ENCODE data around the gene LANCL3. TPM values are rescaled to one million over a fixed set of nuclear protein-coding genes. Genes with fewer than 3 reads are reported as not detected.

Gene LANCL3
- total RNA-seq, 1 experiment from 2014 or later: 0.26 TPM

- H3K27me3 ChIP-seq (ENCODE audit: insufficient read depth, low read length): no peaks in the 10 kb centered on the region
- H3K27ac ChIP-seq (ENCODE audit: insufficient read length, low read depth, low read length): no peak overlapping the region
- H2BK12ac ChIP-seq (ENCODE audit: insufficient read length, low read depth, low read length): no peak overlapping the region
- TF ChIP-seq, protein P1, sequence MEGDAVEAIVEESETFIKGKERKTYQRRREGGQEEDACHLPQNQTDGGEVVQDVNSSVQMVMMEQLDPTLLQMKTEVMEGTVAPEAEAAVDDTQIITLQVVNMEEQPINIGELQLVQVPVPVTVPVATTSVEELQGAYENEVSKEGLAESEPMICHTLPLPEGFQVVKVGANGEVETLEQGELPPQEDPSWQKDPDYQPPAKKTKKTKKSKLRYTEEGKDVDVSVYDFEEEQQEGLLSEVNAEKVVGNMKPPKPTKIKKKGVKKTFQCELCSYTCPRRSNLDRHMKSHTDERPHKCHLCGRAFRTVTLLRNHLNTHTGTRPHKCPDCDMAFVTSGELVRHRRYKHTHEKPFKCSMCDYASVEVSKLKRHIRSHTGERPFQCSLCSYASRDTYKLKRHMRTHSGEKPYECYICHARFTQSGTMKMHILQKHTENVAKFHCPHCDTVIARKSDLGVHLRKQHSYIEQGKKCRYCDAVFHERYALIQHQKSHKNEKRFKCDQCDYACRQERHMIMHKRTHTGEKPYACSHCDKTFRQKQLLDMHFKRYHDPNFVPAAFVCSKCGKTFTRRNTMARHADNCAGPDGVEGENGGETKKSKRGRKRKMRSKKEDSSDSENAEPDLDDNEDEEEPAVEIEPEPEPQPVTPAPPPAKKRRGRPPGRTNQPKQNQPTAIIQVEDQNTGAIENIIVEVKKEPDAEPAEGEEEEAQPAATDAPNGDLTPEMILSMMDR (conservative IDR thresholded peaks at IDR 0.05): no peak
- H2BK15ac ChIP-seq (ENCODE audit: low read depth, low read length): no peak overlapping the region
- Mint-ChIP-seq H3K27me3 (ENCODE audit: low read depth) (no peaks in the 10 kb centered on the region), H3K9me3 (peaks cover 46 to 55% of the 10 kb centered on the region in 2 experiments), H3K4me3 (no peak overlapping the region), H3K36me3 (ENCODE audit: insufficient read depth in 1 of 3, low read depth in 3 of 3) (peaks cover 0 to 2% (median 0%) of the 10 kb centered on the region in 3 experiments; a peak in 2 of 7 replicates), H3K4me1 (peaks cover 7 to 10% of the 10 kb centered on the region in 2 experiments), H3K27ac (no peak overlapping the region)
- H4K91ac ChIP-seq (ENCODE audit: insufficient read length, low read depth, low read length): no peak overlapping the region
- no peaks in the 10 kb centered on the region for H3K23me2 ChIP-seq (ENCODE audit: insufficient read length, low read depth, low read length, poor library complexity, severe bottlenecking)
- no peak overlapping the region for H3K14ac ChIP-seq (ENCODE audit: insufficient read depth, low read length)
- H3K4me2 ChIP-seq (ENCODE audit: insufficient read depth, insufficient read length, low read length): no peak overlapping the region
- no peak overlapping the region for H3K18ac ChIP-seq (ENCODE audit: insufficient read length, low read depth, low read length)
- no peak overlapping the region for H3K4ac ChIP-seq (ENCODE audit: low read depth, low read length)
- no peak overlapping the region for H3K9ac ChIP-seq (ENCODE audit: extremely low read depth, insufficient read length, low read length)
- peaks cover 6% of the 10 kb centered on the region; the same call in 1 of the 2 replicates for H3K4me1 ChIP-seq (ENCODE audit: insufficient read depth, low read length)
- H3K23ac ChIP-seq (ENCODE audit: insufficient read length, low read depth, low read length): no peak overlapping the region
- no peak overlapping the region for H4K8ac ChIP-seq (replicated peaks; ENCODE audit: insufficient read length, low read depth, low read length)
- peak; percentile 34 for DNase-seq
- H3K79me2 ChIP-seq (ENCODE audit: insufficient read depth, low read length): no peaks in the 10 kb centered on the region
- no CpG with 5 or more reads among the region's 4 CpGs for WGBS (ENCODE audit: extremely low coverage, insufficient read length, low lambda C conversion rate)
- no peak overlapping the region for H2BK20ac ChIP-seq (ENCODE audit: low read depth, low read length, poor library complexity, severe bottlenecking)
- no peak overlapping the region for H3T11ph ChIP-seq (ENCODE audit: low read length)
- no peak overlapping the region for H2AFZ ChIP-seq (ENCODE audit: low read length)
- H2BK5ac ChIP-seq (ENCODE audit: insufficient read length, low read length): no peak overlapping the region
- no peak overlapping the region for H2BK120ac ChIP-seq (ENCODE audit: low read depth, low read length, poor library complexity, severe bottlenecking)
- H4K5ac ChIP-seq (ENCODE audit: insufficient read length, low read depth, low read length): no peak overlapping the region
- no peaks in the 10 kb centered on the region for H3K79me1 ChIP-seq (ENCODE audit: insufficient read depth, low read depth, low read length, poor library complexity, severe bottlenecking)
- no peak overlapping the region for H3K56ac ChIP-seq (ENCODE audit: insufficient read length, low read depth, low read length)
- no peaks in the 10 kb centered on the region for H4K20me1 ChIP-seq (ENCODE audit: control insufficient read depth, insufficient read depth, insufficient read length)
- H2AK5ac ChIP-seq (ENCODE audit: insufficient read length, low read length): no peak overlapping the region
- H3K9me3 ChIP-seq (ENCODE audit: control insufficient read depth, low read depth, low read length): no peaks in the 10 kb centered on the region
These were observed 130.1 kb downstream of the LANCL3 start for GRCh38 chrX:37701588-37701987.
